ENCODE measurements around the gene FOXP1.

The FOXP1 gene

GRCh38 chr3:71311661-71312046, 271.9 kb downstream of the FOXP1 start:
- no peaks in the 10 kb centered on the region for H4K20me1 ChIP-seq (ENCODE audit: insufficient read depth, low read length)
- no peaks in the 10 kb centered on the region for H3K36me3 ChIP-seq (replicated peaks; ENCODE audit: low read depth, low read length)
- no peak overlapping the region for H3K4me2 ChIP-seq (ENCODE audit: low read length)
- no peak overlapping the region for H3K27ac ChIP-seq (ENCODE audit: low read length)
- no peak overlapping the region for H2AFZ ChIP-seq (ENCODE audit: low read depth, low read length)
- no peak overlapping the region for H3K9ac ChIP-seq (ENCODE audit: low read length)
- no peaks in the 10 kb centered on the region for H3K4me1 ChIP-seq (ENCODE audit: low read length)
- H3K79me2 ChIP-seq (ENCODE audit: low read length), result no peaks in the 10 kb centered on the region
- peaks cover 33% of the 10 kb centered on the region for H3K27me3 ChIP-seq (ENCODE audit: low read depth, low read length)
- no peak for TF ChIP-seq EZH2phosphoT487 (IDR thresholded peaks at IDR 0.05; ENCODE audit: low read depth)
- no peak for TF ChIP-seq CTCF (IDR thresholded peaks at IDR 0.05; ENCODE audit: low read depth, low read length)
- H3K9me3 ChIP-seq (ENCODE audit: insufficient read depth, low read length), result no peaks in the 10 kb centered on the region
- H3K4me3 ChIP-seq (ENCODE audit: low read length), result no peak overlapping the region

GRCh38 chr3:71310980-71311660, 272.4 kb downstream of the FOXP1 start:
- H3K36me3 ChIP-seq (replicated peaks; ENCODE audit: low read depth, low read length), result no peaks in the 10 kb centered on the region
- H3K79me2 ChIP-seq (ENCODE audit: low read length), result no peaks in the 10 kb centered on the region
- H3K4me3 ChIP-seq (ENCODE audit: low read length), result no peak overlapping the region
- H3K9me3 ChIP-seq (ENCODE audit: insufficient read depth, low read length), result no peaks in the 10 kb centered on the region
- peaks cover 37% of the 10 kb centered on the region for H3K27me3 ChIP-seq (ENCODE audit: low read depth, low read length)
- no peaks in the 10 kb centered on the region for H4K20me1 ChIP-seq (ENCODE audit: insufficient read depth, low read length)
- TF ChIP-seq EZH2phosphoT487 (IDR thresholded peaks at IDR 0.05; ENCODE audit: low read depth) (no peak), CTCF (IDR thresholded peaks at IDR 0.05; ENCODE audit: low read depth, low read length) (no peak)
- peaks cover 1% of the 10 kb centered on the region; the same call in 1 of the 2 replicates for H3K4me1 ChIP-seq (ENCODE audit: low read length)
- H3K4me2 ChIP-seq (ENCODE audit: low read length), result no peak overlapping the region
- H3K27ac ChIP-seq (ENCODE audit: low read length), result no peak overlapping the region
- H3K9ac ChIP-seq (ENCODE audit: low read length), result no peak overlapping the region
- no peak overlapping the region for H2AFZ ChIP-seq (ENCODE audit: low read depth, low read length)

GRCh38 chr3:71310359-71310979, 273.1 kb downstream of the FOXP1 start:
- Histone ChIP-seq H3K27me3 (ENCODE audit: low read depth, low read length) (peaks cover 36% of the 10 kb centered on the region), H3K79me2 (ENCODE audit: low read length) (no peaks in the 10 kb centered on the region), H4K20me1 (ENCODE audit: insufficient read depth, low read length) (no peaks in the 10 kb centered on the region), H3K4me1 (ENCODE audit: low read length) (peaks cover 8% of the 10 kb centered on the region; the same call in 1 of the 2 replicates), H3K4me2 (ENCODE audit: low read length) (no peak overlapping the region), H3K27ac (ENCODE audit: low read length) (no peak overlapping the region), H3K36me3 (replicated peaks; ENCODE audit: low read depth, low read length) (no peaks in the 10 kb centered on the region), H2AFZ (ENCODE audit: low read depth, low read length) (no peak overlapping the region), H3K9ac (ENCODE audit: low read length) (no peak overlapping the region), H3K4me3 (ENCODE audit: low read length) (no peak overlapping the region), H3K9me3 (ENCODE audit: insufficient read depth, low read length) (no peaks in the 10 kb centered on the region)
- TF ChIP-seq CTCF (IDR thresholded peaks at IDR 0.05; ENCODE audit: low read depth, low read length), result peak; percentile 35
- no peak for TF ChIP-seq EZH2phosphoT487 (IDR thresholded peaks at IDR 0.05; ENCODE audit: low read depth)

- H3K27ac ChIP-seq (ENCODE audit: low read length), result no peak overlapping the region
- H3K4me2 ChIP-seq (ENCODE audit: low read length), result no peak overlapping the region
- peaks cover 14% of the 10 kb centered on the region for H3K4me1 ChIP-seq (ENCODE audit: low read length)
- H3K4me3 ChIP-seq (ENCODE audit: low read length), result no peak overlapping the region
- H3K79me2 ChIP-seq (ENCODE audit: low read length), result no peaks in the 10 kb centered on the region
- H3K27me3 ChIP-seq (ENCODE audit: low read depth, low read length), result peaks cover 32% of the 10 kb centered on the region
- H2AFZ ChIP-seq (ENCODE audit: low read depth, low read length), result no peak overlapping the region
- no peak for TF ChIP-seq CTCF (IDR thresholded peaks at IDR 0.05; ENCODE audit: low read depth, low read length)
- no peak for TF ChIP-seq EZH2phosphoT487 (IDR thresholded peaks at IDR 0.05; ENCODE audit: low read depth)
- no peaks in the 10 kb centered on the region for H3K36me3 ChIP-seq (replicated peaks; ENCODE audit: low read depth, low read length)
- no peaks in the 10 kb centered on the region for H3K9me3 ChIP-seq (ENCODE audit: insufficient read depth, low read length)
- H4K20me1 ChIP-seq (ENCODE audit: insufficient read depth, low read length), result no peaks in the 10 kb centered on the region
- H3K9ac ChIP-seq (ENCODE audit: low read length), result no peak overlapping the region
Measured at GRCh38 chr3:71309886-71310285, 273.6 kb downstream of the FOXP1 start.

Data from OCI-LY3 (cell line).